Neuronal stem cell (in vitro differentiated cells): ENCODE data around the gene COA8.

Experiments used
- DNase-seq: peaks from one replicate; pipeline ENCODE4 v3.0.0-alpha.2; 2013; ENCODE audit warnings: low spot score
- H2AFZ ChIP-seq: one replicate; pipeline ENCODE4 v1.6.1; 2013; ENCODE audit warnings: mild to moderate bottlenecking, low read length, inconsistent platforms
- H2AK5ac ChIP-seq: 2 replicates; pipeline ENCODE4 v1.6.1; 2013; ENCODE audit warnings: low read depth, mild to moderate bottlenecking, inconsistent platforms, low read length, moderate library complexity, mixed read lengths
- H2BK120ac ChIP-seq: 2 replicates; pipeline ENCODE4 v1.6.1; 2013; ENCODE audit warnings: low read depth, mild to moderate bottlenecking, inconsistent platforms, low read length, moderate library complexity, mixed read lengths
- H2BK12ac ChIP-seq: one replicate; pipeline ENCODE4 v1.6.1; 2013; ENCODE audit warnings: low read length, inconsistent platforms
- H2BK15ac ChIP-seq: 2 replicates; pipeline ENCODE4 v1.6.1; 2013; ENCODE audit warnings: mild to moderate bottlenecking, low read length, inconsistent platforms, mixed read lengths
- H2BK5ac ChIP-seq: one replicate; pipeline ENCODE4 v1.6.1; 2013; ENCODE audit warnings: inconsistent platforms, mild to moderate bottlenecking, low read length, moderate library complexity
- H3K14ac ChIP-seq: one replicate; pipeline ENCODE4 v1.6.1; 2013; ENCODE audit warnings: low read length, inconsistent platforms
- H3K18ac ChIP-seq: 2 replicates; pipeline ENCODE4 v1.6.1; 2013; ENCODE audit warnings: low read length, inconsistent platforms
- H3K23ac ChIP-seq: 2 replicates; pipeline ENCODE4 v1.6.1; 2013; ENCODE audit warnings: low read depth, mild to moderate bottlenecking, mixed read lengths, low read length, inconsistent platforms; ENCODE audit not compliant: poor library complexity
- H3K27ac ChIP-seq: replicated peaks from 3 replicates; pipeline ENCODE4 v1.5.1; 2013; ENCODE audit warnings: low read length, inconsistent platforms
- H3K27me3 ChIP-seq, 3 experiments: 2 replicates each; pipeline ENCODE4 v1.6.1; 2013; ENCODE audit warnings: low read length in 3 of 3, mild to moderate bottlenecking in 2 of 3, inconsistent platforms in 1 of 3, low read depth in 1 of 3, mixed read lengths in 1 of 3, moderate library complexity in 1 of 3; ENCODE audit not compliant: control insufficient read depth in 3 of 3, insufficient read depth in 3 of 3
- H3K36me3 ChIP-seq, 2 donors: replicated peaks in 1 of 2; 2 replicates each; pipeline ENCODE4 v1.6.1; 2013; ENCODE audit warnings: low read length in 2 of 2; ENCODE audit not compliant: control insufficient read depth in 2 of 2, insufficient read depth in 2 of 2
- H3K4ac ChIP-seq: 2 replicates; pipeline ENCODE4 v1.6.1; 2013; ENCODE audit warnings: inconsistent platforms, mild to moderate bottlenecking, low read length, moderate library complexity
- H3K4me1 ChIP-seq, 2 donors: 1 replicate in 1 of 2; 2 replicates in 1 of 2; pipeline ENCODE4 v1.6.1; 2013; ENCODE audit warnings: low read length in 2 of 2, low read depth in 1 of 2; ENCODE audit not compliant: control insufficient read depth in 2 of 2, insufficient read depth in 1 of 2
- H3K4me2 ChIP-seq: one replicate; pipeline ENCODE4 v1.6.1; 2013; ENCODE audit warnings: mild to moderate bottlenecking, low read length, inconsistent platforms; ENCODE audit not compliant: insufficient read depth, poor library complexity, severe bottlenecking
- H3K4me3 ChIP-seq, 2 donors: 2 replicates each; pipeline ENCODE4 v1.5.1; 2013; ENCODE audit warnings: low read length in 2 of 2, mild to moderate bottlenecking in 2 of 2, inconsistent platforms in 1 of 2, moderate library complexity in 1 of 2
- H3K79me1 ChIP-seq: one replicate; pipeline ENCODE4 v1.6.1; 2013; ENCODE audit warnings: low read depth, mild to moderate bottlenecking, inconsistent platforms, low read length, moderate library complexity
- H3K9ac ChIP-seq: one replicate; pipeline ENCODE4 v1.6.1; 2013; ENCODE audit warnings: mild to moderate bottlenecking, low read depth, low read length, inconsistent platforms; ENCODE audit not compliant: poor library complexity
- H3K9me3 ChIP-seq, 2 donors: replicated peaks in 1 of 2; 2 replicates each; pipeline versions ENCODE3 to v1.6.1; 2013; ENCODE audit warnings: low read length in 2 of 2, mild to moderate bottlenecking in 2 of 2, inconsistent platforms in 1 of 2, low read depth in 1 of 2, mixed read lengths in 1 of 2, moderate library complexity in 1 of 2; ENCODE audit not compliant: control insufficient read depth in 2 of 2, insufficient read depth in 1 of 2
- H4K8ac ChIP-seq: one replicate; pipeline ENCODE4 v1.6.1; 2013; ENCODE audit warnings: low read depth, mild to moderate bottlenecking, inconsistent platforms, low read length, moderate library complexity
- H4K91ac ChIP-seq: one replicate; pipeline ENCODE4 v1.6.1; 2013; ENCODE audit warnings: low read length, low read depth, mild to moderate bottlenecking, inconsistent platforms; ENCODE audit not compliant: poor library complexity
- WGBS, 2 donors: extraction: QIAGEN DNeasy Blood & Tissue Kit; methylation state at CpG; one replicate each; pipeline ENCODE4 v1.1.7; 2013; ENCODE audit warnings: missing lambda C conversion rate in 2 of 2, mixed read lengths in 1 of 2; ENCODE audit not compliant: insufficient read length in 2 of 2, insufficient replicate concordance in 1 of 2; ENCODE audit errors: extremely low coverage in 2 of 2; 5-methylcytosine and 5-hydroxymethylcytosine counted together

The COA8 gene

DNA sequence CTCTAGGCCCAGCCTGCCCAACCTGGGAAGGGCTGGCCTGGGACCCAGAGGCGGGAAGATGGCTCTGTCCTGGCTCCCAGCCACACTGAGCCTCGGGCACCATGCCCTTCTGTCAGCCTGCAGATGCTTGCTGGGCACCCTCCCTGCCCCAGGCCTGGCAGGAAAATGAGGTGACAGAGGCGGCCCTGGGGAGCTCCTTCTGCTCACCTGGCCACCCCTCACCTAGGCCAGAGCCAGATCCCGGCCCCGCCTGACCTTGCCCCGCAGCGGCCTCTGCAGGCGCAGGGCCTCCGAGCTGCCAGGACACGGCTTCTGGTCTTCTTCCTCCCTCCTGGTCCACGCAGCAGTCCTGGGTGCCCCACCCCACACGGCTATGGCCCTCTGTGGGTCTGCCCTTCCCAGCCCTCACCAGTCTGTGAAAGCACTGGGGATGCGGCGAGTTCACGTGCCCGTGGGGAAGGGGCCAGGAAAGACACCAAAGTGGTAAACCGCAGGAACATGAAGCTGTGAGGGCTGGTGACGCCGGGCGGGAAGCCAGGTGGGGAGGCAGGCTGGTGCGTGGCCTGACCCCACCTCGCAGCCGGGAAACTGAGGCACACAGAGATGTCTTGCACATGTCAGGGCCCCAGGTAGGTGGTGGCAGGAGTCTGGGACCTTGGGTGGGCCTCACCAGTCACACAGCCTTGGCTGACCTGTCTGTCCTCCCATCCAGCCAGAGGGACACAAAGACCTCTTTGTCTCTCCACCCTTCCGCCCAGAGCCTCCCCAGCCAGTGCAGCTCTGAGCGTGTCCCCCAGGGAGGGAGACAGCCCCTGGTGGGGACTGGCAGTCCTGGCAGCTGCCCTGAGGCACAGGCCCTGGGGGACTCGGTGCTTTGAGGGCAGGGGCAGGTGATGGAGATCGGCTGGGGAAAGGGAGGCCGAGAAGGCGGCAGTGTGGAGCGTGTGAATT, 13.1 kb upstream of the COA8 start:
- peak overlapping the region; percentile 55 for H3K18ac ChIP-seq
- H4K8ac ChIP-seq: peak overlapping the region; percentile 98
- peak overlapping the region; percentile 72 for H2AK5ac ChIP-seq
- peak overlapping the region; percentile 96 for H2BK15ac ChIP-seq
- peak overlapping the region in 1 of 2 donors; percentile 21 for H3K4me3 ChIP-seq
- H2BK120ac ChIP-seq: peak overlapping the region; percentile 81
- no peak overlapping the region for H3K27ac ChIP-seq
- peak overlapping the region; percentile 65 for H3K23ac ChIP-seq
- H3K9me3 ChIP-seq: no peaks in the 10 kb centered on the region
- peaks cover 8 to 27% of the 10 kb centered on the region in 2 donors for H3K4me1 ChIP-seq
- no peaks in the 10 kb centered on the region for H3K36me3 ChIP-seq
- H3K4me2 ChIP-seq: no peak overlapping the region
- H3K27me3 ChIP-seq: no peaks in the 10 kb centered on the region
- no peak for DNase-seq
- no peak overlapping the region for H4K91ac ChIP-seq
- peak overlapping the region; percentile 71 for H3K9ac ChIP-seq
- H2AFZ ChIP-seq: peak overlapping the region; percentile 47
- no peak overlapping the region for H3K4ac ChIP-seq
- H2BK12ac ChIP-seq: peak overlapping the region; percentile 67
- peak overlapping the region; percentile 1 for H3K14ac ChIP-seq
- peak overlapping the region; percentile 78 for H2BK5ac ChIP-seq
- WGBS, 2 donors: no CpG with 5 or more reads among the region's 30 CpGs
- H3K79me1 ChIP-seq: peaks cover 10% of the 10 kb centered on the region

DNA sequence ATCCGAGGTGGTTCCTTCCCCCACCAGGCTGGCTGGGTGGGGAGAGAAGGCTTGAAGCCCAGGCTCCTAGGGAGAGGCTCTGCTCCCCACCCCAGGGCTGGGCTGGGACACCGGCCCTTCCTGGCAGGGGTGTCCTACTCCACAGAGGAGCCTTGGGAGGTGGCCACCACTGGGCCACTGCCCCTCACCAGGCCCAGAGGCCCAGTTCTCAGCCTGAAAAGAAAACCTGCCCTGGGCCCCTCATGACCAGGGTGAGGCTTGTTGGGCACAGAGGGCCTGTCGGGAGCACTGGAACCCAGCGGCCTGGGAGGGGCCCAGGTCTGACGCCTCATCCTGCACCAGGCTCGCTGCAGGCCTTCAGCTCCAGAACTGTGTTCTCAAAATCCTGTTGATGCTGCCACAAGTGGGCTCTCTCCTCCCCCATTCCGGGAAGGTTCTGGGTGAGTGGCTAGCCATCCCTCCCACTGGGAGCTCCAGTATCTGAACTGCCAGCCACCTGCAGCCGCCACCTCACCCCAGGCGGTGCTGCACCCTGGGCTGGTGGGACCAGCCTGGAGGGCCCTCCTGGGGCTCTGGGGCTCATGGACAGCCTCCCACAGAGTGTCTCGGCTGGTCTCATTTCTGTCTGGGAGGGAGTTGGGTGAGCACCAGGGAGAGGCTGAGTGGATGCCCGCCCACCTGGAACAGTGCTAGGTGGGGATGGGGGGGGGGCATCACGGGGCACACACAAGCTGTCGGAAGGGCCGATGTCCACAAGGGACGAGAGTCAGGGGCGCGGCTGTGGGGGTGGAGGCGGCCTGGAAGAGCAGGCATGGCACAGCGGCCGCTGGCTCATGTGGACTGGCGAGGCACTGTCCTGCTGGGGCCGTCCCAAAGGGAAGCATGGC, 12.1 kb upstream of the COA8 start:
- Histone ChIP-seq H3K9ac (no peak overlapping the region), H3K4me3 (no peak overlapping the region), H3K9me3 (no peaks in the 10 kb centered on the region), H3K4me2 (no peak overlapping the region), H2AFZ (peak overlapping the region; percentile 52), H2BK5ac (peak overlapping the region; percentile 94), H3K79me1 (peaks cover 10% of the 10 kb centered on the region), H2BK12ac (no peak overlapping the region), H3K23ac (peak overlapping the region; percentile 73), H4K91ac (no peak overlapping the region), H3K4me1 (peaks cover 6 to 16% of the 10 kb centered on the region in 2 donors), H2BK120ac (peak overlapping the region; percentile 61), H4K8ac (no peak overlapping the region), H3K36me3 (peaks cover 0 to 2% of the 10 kb centered on the region in 2 donors), H2BK15ac (peak overlapping the region; percentile 81), H3K4ac (no peak overlapping the region), H3K27ac (no peak overlapping the region), H3K14ac (no peak overlapping the region), H3K27me3 (no peaks in the 10 kb centered on the region), H3K18ac (peak overlapping the region; percentile 76), H2AK5ac (peak overlapping the region; percentile 90)
- DNase-seq: no peak
- no CpG with 5 or more reads among the region's 22 CpGs for WGBS, 2 donors

DNA sequence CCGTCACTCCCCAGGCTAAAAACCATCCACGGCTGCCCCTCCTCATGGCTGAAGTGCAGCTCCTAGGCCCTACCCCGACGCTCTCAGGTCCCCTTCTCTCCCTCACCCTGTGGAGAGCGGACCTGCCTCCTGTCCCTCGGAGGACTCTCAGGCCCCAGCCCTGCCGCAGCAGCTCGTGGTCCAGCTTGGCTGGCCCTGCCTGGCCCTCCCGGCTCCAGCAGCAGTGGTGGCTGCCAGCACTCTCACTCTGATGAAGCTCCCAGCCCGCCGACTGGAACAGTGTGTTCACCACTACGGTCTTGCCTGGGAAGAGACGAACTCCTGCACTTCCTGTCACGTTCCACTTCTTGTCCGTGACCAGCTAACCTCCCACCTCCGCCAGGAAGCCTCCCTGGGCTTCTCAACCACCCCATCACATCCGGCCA, 11.4 kb upstream of the COA8 start:
- H2BK120ac ChIP-seq: peak overlapping the region; percentile 61
- no peaks in the 10 kb centered on the region for H3K9me3 ChIP-seq
- no peak overlapping the region for H3K27ac ChIP-seq
- peak overlapping the region; percentile 94 for H2BK5ac ChIP-seq
- peak overlapping the region; percentile 14 for H3K14ac ChIP-seq
- DNase-seq: no peak
- H3K4me1 ChIP-seq: peaks cover 6 to 10% of the 10 kb centered on the region in 2 donors
- H2BK12ac ChIP-seq: peak overlapping the region; percentile 84
- peak overlapping the region; percentile 43 for H2BK15ac ChIP-seq
- no peak overlapping the region for H4K91ac ChIP-seq
- H3K36me3 ChIP-seq: peaks cover 0 to 5% of the 10 kb centered on the region in 2 donors
- no peaks in the 10 kb centered on the region for H3K27me3 ChIP-seq
- peak overlapping the region; percentile 66 for H3K4ac ChIP-seq
- H3K9ac ChIP-seq: peak overlapping the region; percentile 32
- H3K79me1 ChIP-seq: peaks cover 7% of the 10 kb centered on the region
- H3K18ac ChIP-seq: peak overlapping the region; percentile 76
- H3K23ac ChIP-seq: peak overlapping the region; percentile 73
- WGBS, 2 donors: no CpG with 5 or more reads among the region's 17 CpGs
- H3K4me3 ChIP-seq: no peak overlapping the region
- no peak overlapping the region for H2AFZ ChIP-seq
- peak overlapping the region; percentile 89 for H4K8ac ChIP-seq
- no peak overlapping the region for H3K4me2 ChIP-seq
- H2AK5ac ChIP-seq: peak overlapping the region; percentile 90
